Epithelial cell of proximal tubule (primary cell): ENCODE results near the gene DMXL2. TPM values are rescaled to one million over a fixed set of nuclear protein-coding genes. Genes with fewer than 3 reads are reported as not detected.

Source experiments
- DNase-seq: peaks from one replicate; pipeline ENCODE4 v3.0.0-alpha.2; 2011; ENCODE audit warnings: low read depth
- H3K4me3 ChIP-seq: 2 replicates; pipeline ENCODE4 v1.5.1; 2011; ENCODE audit warnings: low read depth, mild to moderate bottlenecking, low read length
- CTCF ChIP-seq: conservative IDR thresholded peaks from 2 replicates; pipeline ENCODE4 v1.5.1; 2012; ENCODE audit warnings: low read depth, mild to moderate bottlenecking, low read length
- total RNA-seq: library from RNA; depleted of rRNA; stranded (reverse); fragments of >200 nt; gene quantifications from 2 replicates; pipeline ENCODE4 v1.2.3, GENCODE V29; 2015

DMXL2 gene
- total RNA-seq, 1 donor from 2014 or later = 8.7 TPM

- no peak for TF ChIP-seq CTCF
- DNase-seq = no peak
Observed at GRCh38 chr15:51496246-51496645, 126.3 kb downstream of the DMXL2 start.

GRCh38 chr15:51494411-51495314 is 127.9 kb downstream of the DMXL2 start:
- H3K4me3 ChIP-seq = no peak overlapping the region
- TF ChIP-seq CTCF = no peak
- DNase-seq = no peak

More at GRCh38 chr15:51496246-51496645, 126.3 kb downstream of the DMXL2 start:
- H3K4me3 ChIP-seq = no peak overlapping the region

DNA sequence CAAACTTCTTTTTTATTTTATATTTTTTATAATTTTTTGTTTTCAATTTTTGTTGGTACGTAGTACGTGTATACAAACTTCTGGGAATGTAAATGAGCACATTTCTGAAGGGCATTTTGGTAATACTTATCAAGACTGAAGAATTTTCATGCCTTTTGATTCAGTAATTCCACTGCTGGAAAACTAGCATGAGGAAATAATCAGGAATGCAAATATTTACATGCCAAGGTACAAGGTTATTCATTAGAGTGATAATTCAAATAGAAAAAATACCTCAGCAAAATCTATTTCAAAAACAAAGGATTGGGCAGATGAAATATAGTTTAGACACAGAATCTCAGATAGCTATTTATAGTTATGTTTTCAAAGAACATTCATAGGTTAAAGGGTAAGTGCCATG is 128.7 kb downstream of the DMXL2 start:
- no peak for TF ChIP-seq CTCF
- DNase-seq = no peak
- H3K4me3 ChIP-seq = no peak overlapping the region

GRCh38 chr15:51492528-51492927 is 130.0 kb downstream of the DMXL2 start:
- no peak for TF ChIP-seq CTCF
- no peak overlapping the region for H3K4me3 ChIP-seq

DNA sequence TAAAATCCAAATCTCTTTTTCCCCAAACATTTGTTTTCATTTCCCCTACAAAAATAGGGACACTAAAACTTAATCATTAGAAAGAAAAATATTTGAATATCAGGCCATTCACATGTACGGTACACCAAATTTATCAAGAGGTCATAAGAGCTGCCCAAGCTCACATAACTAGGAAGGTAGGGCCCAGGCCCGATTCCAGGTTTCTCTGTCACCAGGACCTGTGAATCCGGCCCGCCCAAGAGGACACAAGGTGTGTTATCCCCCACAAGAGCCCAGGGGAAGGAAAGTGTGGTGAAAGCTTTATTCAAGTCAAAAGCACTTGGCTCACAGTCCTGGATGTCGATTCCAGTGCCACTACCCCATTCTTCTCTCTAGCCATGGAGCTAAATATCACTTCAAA is 130.6 kb downstream of the DMXL2 start:
- no peak overlapping the region for H3K4me3 ChIP-seq
- TF ChIP-seq CTCF = no peak
- DNase-seq = no peak

More at GRCh38 chr15:51492528-51492927, 130.0 kb downstream of the DMXL2 start:
- no peak for DNase-seq

GRCh38 chr15:51484781-51485180 is 137.8 kb downstream of the DMXL2 start:
- TF ChIP-seq CTCF = no peak
- DNase-seq = no peak
- no peak overlapping the region for H3K4me3 ChIP-seq

DNA sequence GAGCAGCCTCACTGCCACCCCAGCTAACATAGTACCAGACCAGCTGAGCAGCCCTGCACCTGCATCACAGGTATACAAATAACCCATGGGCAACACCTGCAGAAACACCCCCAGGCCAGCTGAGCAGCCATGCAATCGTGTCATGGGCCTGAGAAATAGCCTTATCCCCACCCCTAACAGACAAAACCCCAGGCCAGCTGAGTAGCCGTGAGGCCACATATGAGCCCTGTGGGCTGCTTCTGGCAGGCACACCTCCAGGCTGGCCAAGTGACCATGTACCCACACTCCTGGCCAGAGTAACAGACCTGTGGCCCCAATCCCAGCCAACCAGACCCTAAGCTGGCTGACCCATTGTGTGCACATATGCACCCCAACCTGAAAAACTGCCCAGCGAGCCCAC is 138.6 kb downstream of the DMXL2 start:
- no peak overlapping the region for H3K4me3 ChIP-seq
- no peak for TF ChIP-seq CTCF
- no peak for DNase-seq
